ENCODE results near the gene CDK5RAP2. TPM values are rescaled to one million over a fixed set of nuclear protein-coding genes. Genes with fewer than 3 reads are reported as not detected.

Gene CDK5RAP2
- total RNA-seq, 3 donors from 2014 or later (not counting 1 experiment from before 2014, with no cell fraction given): 81.5 to 95.7 (median 82.4) TPM

DNA sequence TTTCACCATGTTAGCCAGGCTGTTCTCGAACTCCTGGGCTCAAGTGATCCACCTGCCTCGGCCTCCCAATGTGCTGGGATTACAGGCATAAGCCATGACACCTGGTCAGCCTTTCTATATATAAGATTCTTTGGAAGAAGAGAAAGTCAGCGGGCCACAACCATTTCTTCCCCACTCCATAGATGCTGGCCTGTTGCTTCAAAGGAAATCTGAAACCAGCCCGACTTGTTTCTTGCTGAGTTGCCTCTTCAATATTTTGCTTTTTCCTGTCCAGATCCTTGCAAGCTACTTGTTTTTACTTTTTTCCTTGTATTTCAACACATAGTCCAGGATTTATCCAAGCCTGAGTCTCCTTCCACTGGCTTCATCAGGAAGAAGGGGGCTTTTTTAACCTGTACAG is 219.5 kb downstream of the CDK5RAP2 start:
- Histone ChIP-seq H3K9me3 (ENCODE audit: control insufficient read depth, insufficient read depth, low read length) (no peaks in the 10 kb centered on the region), H3K36me3 (ENCODE audit: control insufficient read depth, insufficient read depth, low read length) (no peaks in the 10 kb centered on the region), H3K4me1 (ENCODE audit: control insufficient read depth, insufficient read depth, low read length) (no peaks in the 10 kb centered on the region), H3K27ac (ENCODE audit: low read length) (no peak overlapping the region), H3K4me3 (ENCODE audit: low read length) (no peak overlapping the region), H3K27me3 (ENCODE audit: control insufficient read depth, insufficient read depth, low read length) (no peaks in the 10 kb centered on the region)
- Mint-ChIP-seq H3K9me3 (peaks cover 0 to 2% of the 10 kb centered on the region in 2 donors), H3K27me3 (ENCODE audit: low read depth in 2 of 2) (peaks cover 0 to 5% of the 10 kb centered on the region in 2 donors), H3K4me3 (no peak overlapping the region), H3K36me3 (no peaks in the 10 kb centered on the region), H3K27ac (no peak overlapping the region), H3K4me1 (no peaks in the 10 kb centered on the region)
- WGBS (ENCODE audit: insufficient coverage): 95% methylated on average over 3 of the region's 4 CpGs
- DNase-seq (no peak), ATAC-seq (no peak)
- intact Hi-C loops (cut with micrococcal nuclease): no loop called here
- TF ChIP-seq, protein P1, sequence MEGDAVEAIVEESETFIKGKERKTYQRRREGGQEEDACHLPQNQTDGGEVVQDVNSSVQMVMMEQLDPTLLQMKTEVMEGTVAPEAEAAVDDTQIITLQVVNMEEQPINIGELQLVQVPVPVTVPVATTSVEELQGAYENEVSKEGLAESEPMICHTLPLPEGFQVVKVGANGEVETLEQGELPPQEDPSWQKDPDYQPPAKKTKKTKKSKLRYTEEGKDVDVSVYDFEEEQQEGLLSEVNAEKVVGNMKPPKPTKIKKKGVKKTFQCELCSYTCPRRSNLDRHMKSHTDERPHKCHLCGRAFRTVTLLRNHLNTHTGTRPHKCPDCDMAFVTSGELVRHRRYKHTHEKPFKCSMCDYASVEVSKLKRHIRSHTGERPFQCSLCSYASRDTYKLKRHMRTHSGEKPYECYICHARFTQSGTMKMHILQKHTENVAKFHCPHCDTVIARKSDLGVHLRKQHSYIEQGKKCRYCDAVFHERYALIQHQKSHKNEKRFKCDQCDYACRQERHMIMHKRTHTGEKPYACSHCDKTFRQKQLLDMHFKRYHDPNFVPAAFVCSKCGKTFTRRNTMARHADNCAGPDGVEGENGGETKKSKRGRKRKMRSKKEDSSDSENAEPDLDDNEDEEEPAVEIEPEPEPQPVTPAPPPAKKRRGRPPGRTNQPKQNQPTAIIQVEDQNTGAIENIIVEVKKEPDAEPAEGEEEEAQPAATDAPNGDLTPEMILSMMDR (IDR thresholded peaks at IDR 0.05): no peak

DNA sequence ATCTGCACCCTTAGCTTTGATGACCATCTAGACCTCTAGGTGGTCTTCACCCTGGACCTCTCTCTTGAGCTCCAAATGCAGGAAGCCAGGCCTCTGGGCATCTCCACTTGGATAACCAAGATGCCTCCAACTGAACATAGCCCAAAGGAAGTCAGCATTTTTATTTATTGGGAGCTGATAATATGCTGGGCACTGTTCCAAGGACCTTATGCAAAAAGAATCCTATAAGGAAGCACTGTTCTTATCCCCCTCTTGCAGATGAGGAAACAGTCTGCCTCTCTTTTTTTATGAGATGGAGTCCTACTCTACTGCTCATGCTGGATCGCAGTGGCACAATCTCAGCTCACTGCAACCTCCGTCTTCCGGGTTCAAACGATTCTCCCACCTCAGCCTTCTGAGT is 219.9 kb downstream of the CDK5RAP2 start:
- Histone ChIP-seq H3K27ac (ENCODE audit: low read length) (no peak overlapping the region), H3K4me3 (ENCODE audit: low read length) (no peak overlapping the region), H3K9me3 (ENCODE audit: control insufficient read depth, insufficient read depth, low read length) (no peaks in the 10 kb centered on the region), H3K27me3 (ENCODE audit: control insufficient read depth, insufficient read depth, low read length) (no peaks in the 10 kb centered on the region), H3K4me1 (ENCODE audit: control insufficient read depth, insufficient read depth, low read length) (no peaks in the 10 kb centered on the region), H3K36me3 (ENCODE audit: control insufficient read depth, insufficient read depth, low read length) (no peaks in the 10 kb centered on the region)
- Mint-ChIP-seq H3K9me3 (peaks cover 0 to 1% of the 10 kb centered on the region in 2 donors), H3K27me3 (ENCODE audit: low read depth in 2 of 2) (peaks cover 0 to 5% of the 10 kb centered on the region in 2 donors), H3K36me3 (no peaks in the 10 kb centered on the region), H3K27ac (no peak overlapping the region), H3K4me3 (no peak overlapping the region), H3K4me1 (no peaks in the 10 kb centered on the region)
- ATAC-seq (no peak), DNase-seq (no peak)
- intact Hi-C loops (cut with micrococcal nuclease): no loop called here
- 93% methylated on average over 4 of the region's 4 CpGs for WGBS (ENCODE audit: insufficient coverage)
- TF ChIP-seq, protein P1 (IDR thresholded peaks at IDR 0.05): no peak

DNA sequence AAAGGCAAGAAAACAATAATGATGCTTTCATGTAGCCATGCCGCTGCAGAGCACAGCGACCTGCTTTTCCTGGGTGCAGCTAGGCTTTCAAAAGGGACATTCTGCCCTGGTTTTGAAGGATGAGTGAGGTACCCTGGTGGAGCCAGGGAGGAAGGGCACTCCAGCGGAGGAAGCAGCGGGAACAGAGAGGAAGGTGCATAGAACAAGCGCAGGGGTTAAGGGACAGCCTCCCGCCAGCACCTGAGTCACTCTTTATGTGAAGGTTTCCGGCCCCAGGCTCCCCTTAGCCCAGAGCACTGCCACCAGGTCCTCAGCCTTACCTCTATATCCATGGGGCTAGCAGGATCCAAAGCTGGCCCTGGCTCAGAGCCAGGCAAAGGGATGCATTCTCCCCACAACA is 221.1 kb downstream of the CDK5RAP2 start:
- Mint-ChIP-seq H3K4me1 (no peaks in the 10 kb centered on the region), H3K9me3 (no peaks in the 10 kb centered on the region), H3K4me3 (no peak overlapping the region), H3K27me3 (ENCODE audit: low read depth in 2 of 2) (peaks cover 0 to 5% of the 10 kb centered on the region in 2 donors), H3K36me3 (no peaks in the 10 kb centered on the region), H3K27ac (no peak overlapping the region)
- Histone ChIP-seq H3K27ac (ENCODE audit: low read length) (no peak overlapping the region), H3K36me3 (ENCODE audit: control insufficient read depth, insufficient read depth, low read length) (no peaks in the 10 kb centered on the region), H3K27me3 (ENCODE audit: control insufficient read depth, insufficient read depth, low read length) (no peaks in the 10 kb centered on the region), H3K4me1 (ENCODE audit: control insufficient read depth, insufficient read depth, low read length) (no peaks in the 10 kb centered on the region), H3K4me3 (ENCODE audit: low read length) (no peak overlapping the region), H3K9me3 (ENCODE audit: control insufficient read depth, insufficient read depth, low read length) (no peaks in the 10 kb centered on the region)
- no peak for ATAC-seq
- WGBS (ENCODE audit: insufficient coverage): 97% methylated on average over 7 of the region's 7 CpGs
- TF ChIP-seq, protein P1 (IDR thresholded peaks at IDR 0.05): no peak
- DNase-seq: no peak
- intact Hi-C loops (cut with micrococcal nuclease): no loop called here

DNA sequence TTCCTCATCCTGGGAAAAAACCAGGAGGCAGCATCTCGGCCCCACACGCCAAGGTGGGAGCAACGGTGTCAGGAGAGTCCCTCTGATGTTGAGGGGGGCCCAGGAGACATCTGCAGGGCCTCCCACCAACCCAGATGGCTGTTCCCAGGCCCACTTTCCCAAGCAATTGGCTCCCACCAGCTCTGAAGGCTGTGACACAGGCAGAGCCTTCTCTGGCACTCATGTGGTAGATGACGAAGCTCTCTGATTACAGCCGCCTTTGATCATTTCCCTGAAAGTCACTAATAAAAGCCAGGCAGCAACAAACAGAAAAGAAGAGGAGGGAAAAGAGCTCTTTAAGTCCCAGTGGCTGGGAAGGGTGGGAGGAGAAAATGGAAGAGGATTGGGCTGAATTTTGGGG is 226.5 kb downstream of the CDK5RAP2 start:
- no peaks in the 10 kb centered on the region for H3K36me3 ChIP-seq (ENCODE audit: control insufficient read depth, insufficient read depth, low read length)
- H3K4me3 ChIP-seq (ENCODE audit: low read length): no peak overlapping the region
- Mint-ChIP-seq H3K36me3 (no peaks in the 10 kb centered on the region), H3K4me1 (no peaks in the 10 kb centered on the region), H3K4me3 (no peak overlapping the region), H3K27me3 (ENCODE audit: low read depth in 2 of 2) (peaks cover 0 to 3% of the 10 kb centered on the region in 2 donors), H3K27ac (no peak overlapping the region), H3K9me3 (no peaks in the 10 kb centered on the region)
- TF ChIP-seq, protein P1 (IDR thresholded peaks at IDR 0.05): no peak
- H3K27me3 ChIP-seq (ENCODE audit: control insufficient read depth, insufficient read depth, low read length): no peaks in the 10 kb centered on the region
- intact Hi-C loops (cut with micrococcal nuclease): no loop called here
- ATAC-seq: no peak
- H3K27ac ChIP-seq (ENCODE audit: low read length): no peak overlapping the region
- WGBS (ENCODE audit: insufficient coverage): 81% methylated on average over 5 of the region's 5 CpGs
- H3K4me1 ChIP-seq (ENCODE audit: control insufficient read depth, insufficient read depth, low read length): no peaks in the 10 kb centered on the region
- DNase-seq: no peak
- H3K9me3 ChIP-seq (ENCODE audit: control insufficient read depth, insufficient read depth, low read length): no peaks in the 10 kb centered on the region
